ENCODE measurements around the gene HLCS.

- TF ChIP-seq POLR2AphosphoS5 (IDR thresholded peaks at IDR 0.05) (no peak), CTCF (IDR thresholded peaks at IDR 0.05) (no peak), POLR2A (IDR thresholded peaks at IDR 0.05) (no peak)
Observed at GRCh38 chr21:36882776-36883175, 83.7 kb downstream of the HLCS start.

Data from breast epithelium (tissue), 3 donors.